Fibroblast of skin of back (primary cell): ENCODE results near the gene RIMBP2.

Source experiments
- DNase-seq: peaks from one replicate; pipeline ENCODE4 v3.0.0-alpha.2; 2013

RIMBP2 gene

GRCh38 chr12:130680451-130680990 lies 35.6 kb downstream of the RIMBP2 start:
- DNase-seq: no peak

GRCh38 chr12:130677957-130678558 lies 38.0 kb downstream of the RIMBP2 start:
- no peak for DNase-seq

- no peak for DNase-seq
Observed at GRCh38 chr12:130675791-130676190, 40.3 kb downstream of the RIMBP2 start.

- DNase-seq: no peak
Observed at GRCh38 chr12:130675121-130675520, 41.0 kb downstream of the RIMBP2 start.

GRCh38 chr12:130674676-130675075 lies 41.4 kb downstream of the RIMBP2 start:
- no peak for DNase-seq

GRCh38 chr12:130673036-130673705 lies 42.9 kb downstream of the RIMBP2 start:
- no peak for DNase-seq

GRCh38 chr12:130672089-130672820 lies 43.8 kb downstream of the RIMBP2 start:
- DNase-seq: no peak

GRCh38 chr12:130671556-130671955 lies 44.5 kb downstream of the RIMBP2 start:
- DNase-seq: no peak

GRCh38 chr12:130669797-130670196 lies 46.3 kb downstream of the RIMBP2 start:
- DNase-seq: no peak

- DNase-seq: no peak
Observed at GRCh38 chr12:130669205-130669557, 46.9 kb downstream of the RIMBP2 start.

GRCh38 chr12:130668286-130669204 lies 47.6 kb downstream of the RIMBP2 start:
- no peak for DNase-seq

GRCh38 chr12:130667421-130667960 lies 48.6 kb downstream of the RIMBP2 start:
- DNase-seq: no peak

GRCh38 chr12:130666645-130667044 lies 49.5 kb downstream of the RIMBP2 start:
- DNase-seq: no peak

GRCh38 chr12:130665753-130666152 lies 50.3 kb downstream of the RIMBP2 start:
- DNase-seq: no peak

- DNase-seq: no peak
Observed at GRCh38 chr12:130664772-130665171, 51.3 kb downstream of the RIMBP2 start.

- no peak for DNase-seq
Observed at GRCh38 chr12:130664252-130664651, 51.8 kb downstream of the RIMBP2 start.

- no peak for DNase-seq
Observed at GRCh38 chr12:130663514-130663913, 52.6 kb downstream of the RIMBP2 start.

GRCh38 chr12:130661486-130662255 lies 54.4 kb downstream of the RIMBP2 start:
- DNase-seq: no peak

GRCh38 chr12:130661059-130661458 lies 55.0 kb downstream of the RIMBP2 start:
- DNase-seq: no peak

GRCh38 chr12:130658145-130658911 lies 57.8 kb downstream of the RIMBP2 start:
- DNase-seq: no peak

GRCh38 chr12:130656411-130656810 lies 59.7 kb downstream of the RIMBP2 start:
- no peak for DNase-seq
